ENCODE measurements around the gene FRK.

FRK gene

GRCh38 chr6:116041934-116042333 is 18.8 kb downstream of the FRK start (continued):
- TF ChIP-seq ZBTB11 (tag by site-specific recombination; conservative IDR thresholded peaks at IDR 0.05; ENCODE audit: low read depth) (no peak), TCF7L2 (IDR thresholded peaks at IDR 0.05; ENCODE audit: borderline replicate concordance, low read depth, low read length) (no peak), ZNF473 (tag by site-specific recombination; IDR thresholded peaks at IDR 0.05) (no peak), ZNF521 (tag by site-specific recombination; IDR thresholded peaks at IDR 0.05) (no peak), ZFP37 (tag by site-specific recombination; IDR thresholded peaks at IDR 0.05) (no peak), OSR2 (tag by site-specific recombination; IDR thresholded peaks at IDR 0.05) (no peak), ZNF398 (tag by site-specific recombination; IDR thresholded peaks at IDR 0.05) (no peak)

- H3K4me1 ChIP-seq (ENCODE audit: control insufficient read depth, insufficient read depth, low read length) = no peaks in the 10 kb centered on the region
- H3K9me3 ChIP-seq (ENCODE audit: control insufficient read depth, insufficient read depth, low read depth, low read length) = no peaks in the 10 kb centered on the region
- no peaks in the 10 kb centered on the region for H3K36me3 ChIP-seq (ENCODE audit: control insufficient read depth in 2 of 2, insufficient read depth in 1 of 2, low read length in 2 of 2)
- ChIA-PET CTCF (no interaction called here), POLR2A (no interaction called here)
- H3K27ac ChIP-seq (ENCODE audit: extremely low read depth, low read depth, low read length) = no peak overlapping the region
- H3K4me3 ChIP-seq (ENCODE audit: low read depth, low read length) = no peak overlapping the region
- TF ChIP-seq ZNF571 (tag by site-specific recombination; IDR thresholded peaks at IDR 0.05) = no peak
- no peak for TF ChIP-seq ZNF624 (tag by site-specific recombination; IDR thresholded peaks at IDR 0.05)
- TF ChIP-seq PRDM2 (tag by site-specific recombination; IDR thresholded peaks at IDR 0.05; ENCODE audit: borderline replicate concordance) = no peak
- TF ChIP-seq HOXC10 (CRISPR knock-in tag; IDR thresholded peaks at IDR 0.05) = no peak
- no peak for TF ChIP-seq ZNF596 (tag by site-specific recombination; IDR thresholded peaks at IDR 0.05)
- TF ChIP-seq REST (tag by site-specific recombination; IDR thresholded peaks at IDR 0.05) = no peak
- no peak for TF ChIP-seq ZNF362 (tag by site-specific recombination; IDR thresholded peaks at IDR 0.05)
- TF ChIP-seq ZNF26 (tag by site-specific recombination; IDR thresholded peaks at IDR 0.05) = no peak
- no peak for TF ChIP-seq ZBTB26 (tag by site-specific recombination; optimal IDR thresholded peaks at IDR 0.05)
- no peak for TF ChIP-seq ZNF2 (tag by site-specific recombination; IDR thresholded peaks at IDR 0.05)
- no peak for TF ChIP-seq ZNF366 (tag by site-specific recombination; conservative IDR thresholded peaks at IDR 0.05)
Observed at GRCh38 chr6:116040993-116041392, 19.7 kb downstream of the FRK start.

All from HEK293 (cell line).